NK-92 (cell line): ENCODE results near the gene DNAJC5.

Source experiments
- DNase-seq: peaks from one replicate; lab custom pipeline; 2025; ENCODE audit not compliant: unreplicated experiment; lab: John Stamatoyannopoulos, UW

Gene DNAJC5

DNA sequence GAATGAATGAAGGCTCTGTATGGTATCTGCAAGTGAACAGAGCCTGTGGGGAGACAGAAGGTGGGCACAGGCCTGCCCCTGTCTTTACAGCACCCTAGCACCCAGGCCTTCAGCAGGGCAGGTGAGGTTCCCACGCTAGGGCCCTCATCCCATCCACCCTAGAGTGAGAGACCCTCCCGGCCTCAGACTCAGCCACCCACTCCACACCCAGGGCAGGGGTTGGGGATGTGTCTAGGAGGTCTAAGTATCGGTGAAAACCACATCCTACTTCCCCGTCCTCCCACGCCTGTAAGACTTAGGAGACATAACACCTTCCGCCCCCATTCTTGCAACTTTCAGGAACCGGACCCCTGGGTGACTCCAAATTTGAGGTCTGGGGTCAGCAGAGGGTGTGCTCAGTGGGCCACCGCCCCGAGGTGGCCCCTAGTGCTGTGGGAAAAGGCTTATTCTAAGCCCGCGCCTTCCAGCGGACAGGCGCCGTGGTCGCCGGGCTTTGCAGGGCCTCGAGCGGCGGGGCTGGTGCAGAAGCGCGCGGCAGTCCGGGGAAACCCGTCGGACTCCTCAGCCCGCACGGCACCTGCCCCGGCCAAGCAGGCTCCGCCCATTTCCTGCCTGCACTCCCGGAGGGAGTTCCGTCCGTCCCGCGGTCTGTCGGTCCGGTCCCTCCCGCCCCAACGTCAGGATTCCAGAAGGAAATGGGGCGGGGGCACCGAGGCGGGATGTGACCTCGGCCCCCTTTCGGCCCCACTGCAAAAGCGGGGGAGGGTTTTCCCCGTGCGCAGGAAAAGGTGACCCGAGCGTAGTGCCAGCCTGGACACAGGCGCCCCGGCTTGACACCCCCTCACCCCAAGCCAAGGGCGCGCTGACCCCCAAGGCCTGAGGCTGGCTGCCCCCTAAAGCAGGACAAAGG lies 83.6 kb downstream of the DNAJC5 start:
- no peak for DNase-seq

DNA sequence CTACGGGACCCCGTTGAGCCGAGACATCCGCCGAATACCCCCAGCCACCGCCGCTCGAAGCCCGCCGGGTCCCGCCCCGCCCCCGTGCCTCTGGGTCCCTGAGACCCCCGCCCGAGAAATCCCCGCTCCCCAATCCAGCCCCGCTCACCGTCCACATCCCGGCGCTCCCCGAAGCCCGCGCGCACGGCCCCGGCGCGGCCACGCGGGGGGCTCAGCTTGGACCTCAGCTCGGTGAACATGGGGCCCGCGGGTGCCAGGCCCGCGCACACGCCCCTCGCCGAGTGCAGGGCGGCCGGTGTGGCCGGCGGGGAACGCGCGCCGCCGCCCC lies 84.3 kb downstream of the DNAJC5 start:
- DNase-seq, result no peak

DNA sequence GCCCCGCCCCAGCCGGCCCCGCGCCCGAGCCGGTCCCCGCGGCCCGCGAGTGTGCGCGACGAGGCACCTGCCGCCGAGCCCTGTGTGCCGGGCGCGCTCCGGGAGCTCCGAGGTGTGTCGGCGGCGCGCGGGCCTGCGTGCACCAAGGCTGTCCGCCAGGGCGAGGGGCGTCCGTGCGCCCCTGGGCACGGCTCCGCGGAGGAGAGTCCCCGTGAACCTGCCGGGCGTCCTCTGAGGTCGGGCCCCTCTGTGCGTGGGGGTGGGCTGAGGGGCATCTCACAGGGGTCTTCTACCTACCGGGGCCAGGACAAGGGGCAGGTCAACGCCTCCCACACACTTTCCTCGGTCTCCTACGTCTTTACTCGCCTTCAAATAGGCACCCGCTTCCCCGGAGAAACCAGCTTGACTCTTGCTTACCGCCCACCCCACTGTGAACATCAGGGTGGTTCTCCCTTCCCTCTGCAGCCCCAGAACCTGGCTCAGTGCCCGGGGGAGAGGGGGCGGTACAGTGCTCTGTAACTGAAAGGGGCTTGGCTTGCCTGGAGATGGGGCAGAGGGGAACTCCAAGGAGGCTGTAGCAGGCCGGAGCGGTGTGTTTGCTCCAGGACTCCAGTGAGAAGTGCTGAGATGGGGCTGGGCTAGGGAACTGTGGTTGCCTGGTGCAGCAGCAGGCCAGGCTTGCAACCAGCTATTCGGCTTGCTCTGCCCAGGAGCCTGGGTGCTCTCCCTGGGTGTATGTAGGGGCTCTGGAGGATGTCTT lies 84.8 kb downstream of the DNAJC5 start, which contains the start of gene SAMD10:
Gene SAMD10, minus strand, starts transcription at position 86 of the 760 bp plus-strand sequence. CDS start 175 bp downstream, outside the sequence.
- no peak for DNase-seq

DNA sequence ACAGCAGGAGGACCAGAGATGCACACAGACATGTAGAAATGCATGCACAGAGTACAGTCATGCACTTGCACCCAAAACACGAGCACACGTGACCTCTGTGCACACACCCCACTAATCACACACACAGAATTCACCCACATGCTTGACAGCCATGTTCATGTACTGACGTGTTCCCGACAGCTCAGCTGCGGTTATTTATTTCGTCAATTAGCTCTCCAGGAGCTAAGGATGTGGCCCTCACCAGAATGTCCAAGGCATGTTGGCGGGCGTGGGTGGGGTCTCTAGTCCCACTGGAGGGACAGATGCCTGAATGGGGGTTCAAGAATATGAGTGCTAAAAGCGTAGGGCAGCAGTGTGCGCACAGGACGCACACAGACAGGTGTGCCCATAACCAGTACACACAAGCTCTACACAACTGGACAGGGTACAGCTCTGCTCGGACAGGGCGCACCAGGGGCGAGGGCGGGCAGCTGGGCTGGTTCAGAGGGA lies 85.4 kb downstream of the DNAJC5 start:
- no peak for DNase-seq

DNA sequence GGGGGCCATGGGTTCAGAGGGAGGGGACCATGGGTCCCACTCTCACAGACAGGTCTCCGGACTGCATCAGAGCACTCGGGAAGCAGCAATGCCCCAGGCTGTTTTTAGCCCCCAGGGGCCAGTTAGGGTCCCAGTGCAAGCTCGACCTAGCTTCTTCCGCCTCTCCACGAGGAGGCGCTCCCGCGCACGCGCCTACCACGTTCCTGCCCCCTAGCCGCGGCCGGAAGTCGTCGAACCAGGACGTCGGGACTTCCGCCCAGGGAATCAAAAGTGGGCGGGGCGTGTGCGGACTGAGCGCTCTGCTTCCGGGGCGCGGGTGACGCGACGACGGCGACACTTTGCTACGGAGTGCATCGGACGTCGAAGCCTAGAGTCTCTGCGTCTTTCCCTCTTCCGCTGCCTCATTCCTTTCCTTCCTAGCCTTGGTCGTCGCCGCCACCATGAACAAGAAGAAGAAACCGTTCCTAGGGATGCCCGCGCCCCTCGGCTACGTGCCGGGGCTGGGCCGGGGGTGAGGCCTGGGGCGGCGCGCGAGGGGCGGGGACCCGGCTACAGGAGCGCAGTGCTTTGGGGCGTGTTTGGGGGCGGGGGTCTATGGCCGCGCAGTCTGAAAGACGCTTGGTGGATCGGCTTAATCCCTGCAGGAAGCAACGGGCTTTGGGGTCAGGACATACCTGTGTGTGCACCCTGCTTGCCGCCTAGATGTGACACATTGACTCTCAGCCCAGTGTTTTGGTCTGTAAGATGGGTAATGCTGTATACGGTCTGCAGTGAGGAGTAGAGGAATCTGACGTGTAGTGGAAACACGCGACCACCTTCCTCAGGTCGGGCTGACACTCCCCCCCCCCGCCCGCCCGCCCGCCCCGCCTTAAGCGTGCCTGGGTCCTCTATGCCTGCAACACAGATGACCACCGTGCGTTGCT lies 86.1 kb downstream of the DNAJC5 start, which contains the start of gene PRPF6:
Gene PRPF6, plus strand, starts transcription at position 327 of the 923 bp plus-strand sequence. Its CDS starts 114 bp downstream, at position 441.
- peak; percentile 51 for DNase-seq

DNA sequence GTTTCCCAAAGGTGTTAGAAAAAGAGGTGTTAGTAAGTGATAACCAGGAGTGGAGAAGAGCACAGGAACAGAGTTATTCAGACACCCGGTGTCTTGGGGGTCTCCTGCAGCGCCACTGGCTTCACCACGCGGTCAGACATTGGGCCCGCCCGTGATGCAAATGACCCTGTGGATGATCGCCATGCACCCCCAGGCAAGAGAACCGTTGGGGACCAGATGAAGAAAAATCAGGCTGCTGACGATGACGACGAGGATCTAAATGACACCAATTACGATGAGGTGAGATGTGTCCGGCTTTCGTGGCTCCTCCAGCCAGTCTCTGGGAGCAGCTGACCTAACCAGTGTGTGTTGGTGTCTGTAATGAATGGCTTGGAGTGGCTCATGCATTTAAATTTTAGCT lies 88.0 kb downstream of the DNAJC5 start:
- no peak for DNase-seq
